Gastroesophageal sphincter (tissue), 3 donors: ENCODE data around the gene CD27.
"Not testable (repeated sequence)": the region's sequence is repeated elsewhere in the genome, so short reads cannot be mapped to it uniquely, and the experiment has no call there.

Experiments
- CTCF ChIP-seq, 4 experiments: fragments of 200-600 bp in 2 of 4; fragments of 450-650 bp in 2 of 4; sonication (generic) in 1 of 4; IDR thresholded peaks; one replicate each; pipeline ENCODE4 v1.5.1; 2017 to 2019; ENCODE audit warnings: antibody characterized with exemption in 4 of 4, mild to moderate bottlenecking in 2 of 4, moderate library complexity in 2 of 4
- EP300 ChIP-seq: sonication (generic); formaldehyde crosslinking; IDR thresholded peaks from one replicate; pipeline ENCODE4 v1.6.1; 2017; ENCODE audit warnings: antibody characterized with exemption, mild to moderate bottlenecking
- POLR2A ChIP-seq, 2 donors: fragments of 450-650 bp; IDR thresholded peaks; one replicate each; pipeline ENCODE4 v1.6.1; 2017; ENCODE audit warnings: antibody characterized with exemption in 2 of 2, mild to moderate bottlenecking in 2 of 2, moderate library complexity in 1 of 2

DNA sequence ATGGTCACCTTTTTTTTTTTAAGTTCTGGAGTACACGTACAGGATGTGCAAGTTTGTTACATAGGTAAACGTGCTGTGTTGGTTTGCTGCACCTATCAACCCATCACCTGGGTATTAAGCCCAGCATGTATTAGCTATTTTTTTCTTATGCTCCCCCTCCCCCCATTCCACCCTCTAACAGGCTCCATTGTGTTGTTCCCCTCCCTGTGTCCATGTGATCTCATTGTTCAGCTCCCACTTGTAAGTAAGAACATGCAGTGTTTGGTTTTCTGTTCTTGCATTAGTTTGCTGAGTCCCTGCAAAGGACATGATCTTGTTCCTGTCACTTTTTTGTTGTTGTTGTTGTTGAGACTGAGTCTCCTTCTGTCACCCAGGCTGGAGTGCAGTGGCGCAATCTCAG lies 52.5 kb downstream of the CD27 start:
- not testable (repeated sequence) for TF ChIP-seq POLR2A (IDR thresholded peaks at IDR 0.05); CTCF (IDR thresholded peaks at IDR 0.05); EP300
